Activated CD8-positive, alpha-beta T cell treated with anti-CD3 and anti-CD28 coated beads for 36 hours (primary cell): ENCODE results near the gene MYBPH. TPM values are rescaled to one million over a fixed set of nuclear protein-coding genes. Genes with fewer than 3 reads are reported as not detected.

Experiments used
- ATAC-seq: fragments of 200-7000 bp; cut with Tn5 transposase; one replicate; pipeline ENCODE4 v1.10.0; 2021; ENCODE audit warnings: mild to moderate bottlenecking, moderate library complexity
- CTCF ChIA-PET: fragments of 350-600 bp; sonication (Branson Sonifier 250); formaldehyde crosslinking; loops from one replicate; lab custom pipeline; 2021; ENCODE audit warnings: antibody characterized with exemption; lab: Charles Lee
- POLR2A ChIA-PET: fragments of 350-600 bp; sonication (Branson Sonifier 250); formaldehyde crosslinking; loops from one replicate; lab custom pipeline; 2021; ENCODE audit warnings: antibody characterized with exemption; lab: Charles Lee
- DNase-seq: peaks from one replicate; pipeline ENCODE4 v3.0.0-alpha.2; 2020
- H3K27ac Mint-ChIP-seq: one replicate; pipeline ENCODE4 v1.8.0; 2021; ENCODE audit warnings: mild to moderate bottlenecking, mixed read lengths
- H3K27me3 Mint-ChIP-seq: one replicate; pipeline ENCODE4 v1.8.0; 2021; ENCODE audit warnings: mixed read lengths
- H3K36me3 Mint-ChIP-seq: one replicate; pipeline ENCODE4 v1.8.0; 2021; ENCODE audit warnings: low read depth, mixed read lengths
- H3K4me1 Mint-ChIP-seq: one replicate; pipeline ENCODE4 v1.8.0; 2021; ENCODE audit warnings: low read depth, mixed read lengths
- H3K4me3 Mint-ChIP-seq: one replicate; pipeline ENCODE4 v1.8.0; 2021; ENCODE audit warnings: mild to moderate bottlenecking, moderate library complexity, mixed read lengths
- H3K9me3 Mint-ChIP-seq: one replicate; pipeline ENCODE4 v1.8.0; 2021; ENCODE audit warnings: mixed read lengths
- intact Hi-C: fragments of 100-400 bp; cut with micrococcal nuclease; formaldehyde crosslinking; loops from one replicate; pipeline ENCODE4 v1.10.0; 2022
- total RNA-seq, 2 experiments: library from RNA; stranded (reverse); gene quantifications; one replicate each; pipeline ENCODE4 v1.2.3, GENCODE V29; 2021
- TF ChIP-seq, protein P1 (sequence below): fragments of 200-600 bp; IDR thresholded peaks from one replicate; pipeline ENCODE4 v1.8.0; 2022; ENCODE audit warnings: antibody characterized with exemption, mild to moderate bottlenecking

Gene MYBPH
- total RNA-seq, 2 experiments from 2014 or later = not detected

DNA sequence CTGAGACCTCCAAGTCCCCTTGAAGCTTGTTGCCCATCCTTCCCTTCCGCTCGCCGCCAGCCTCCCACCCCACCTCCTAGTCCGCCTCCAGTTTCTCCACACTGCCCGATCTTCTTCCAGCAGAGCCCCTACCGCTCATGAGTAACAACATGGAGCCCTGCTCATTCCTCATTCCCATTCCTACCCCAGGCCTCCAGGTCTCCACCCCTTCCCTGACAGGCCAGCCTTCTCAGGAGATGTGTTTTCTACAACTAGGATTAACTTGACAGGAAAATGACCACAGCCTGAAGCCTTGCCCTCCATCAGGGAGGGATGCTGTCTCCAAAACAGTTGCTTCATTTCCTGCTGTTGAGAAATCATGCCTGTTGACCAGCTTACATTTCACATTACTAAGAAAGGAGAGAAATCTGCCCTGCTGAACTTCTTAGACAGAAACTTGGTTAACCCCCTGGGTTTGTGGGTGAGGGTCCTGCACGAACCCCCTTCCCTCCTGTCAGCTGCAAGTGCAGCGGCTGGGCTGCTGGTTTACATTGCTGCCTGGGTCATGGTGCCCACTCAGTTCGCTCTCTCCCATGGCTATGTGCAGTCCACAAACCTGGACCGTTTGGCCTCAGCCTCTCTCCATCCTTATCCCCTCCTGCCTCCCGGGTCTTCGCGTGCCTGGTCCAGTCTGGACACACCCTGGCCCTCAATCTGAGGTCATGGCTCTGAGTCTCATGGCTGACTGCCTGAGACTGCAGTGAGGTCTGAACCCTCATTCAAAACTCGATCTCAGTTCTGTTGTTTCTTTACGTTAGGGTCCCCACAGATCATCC, 27.0 kb upstream of the MYBPH start:
- Mint-ChIP-seq H3K27ac (no peak overlapping the region), H3K27me3 (no peaks in the 10 kb centered on the region), H3K9me3 (no peaks in the 10 kb centered on the region), H3K36me3 (no peaks in the 10 kb centered on the region), H3K4me1 (no peaks in the 10 kb centered on the region), H3K4me3 (no peak overlapping the region)
- intact Hi-C loops = no loop called here
- TF ChIP-seq, protein P1, sequence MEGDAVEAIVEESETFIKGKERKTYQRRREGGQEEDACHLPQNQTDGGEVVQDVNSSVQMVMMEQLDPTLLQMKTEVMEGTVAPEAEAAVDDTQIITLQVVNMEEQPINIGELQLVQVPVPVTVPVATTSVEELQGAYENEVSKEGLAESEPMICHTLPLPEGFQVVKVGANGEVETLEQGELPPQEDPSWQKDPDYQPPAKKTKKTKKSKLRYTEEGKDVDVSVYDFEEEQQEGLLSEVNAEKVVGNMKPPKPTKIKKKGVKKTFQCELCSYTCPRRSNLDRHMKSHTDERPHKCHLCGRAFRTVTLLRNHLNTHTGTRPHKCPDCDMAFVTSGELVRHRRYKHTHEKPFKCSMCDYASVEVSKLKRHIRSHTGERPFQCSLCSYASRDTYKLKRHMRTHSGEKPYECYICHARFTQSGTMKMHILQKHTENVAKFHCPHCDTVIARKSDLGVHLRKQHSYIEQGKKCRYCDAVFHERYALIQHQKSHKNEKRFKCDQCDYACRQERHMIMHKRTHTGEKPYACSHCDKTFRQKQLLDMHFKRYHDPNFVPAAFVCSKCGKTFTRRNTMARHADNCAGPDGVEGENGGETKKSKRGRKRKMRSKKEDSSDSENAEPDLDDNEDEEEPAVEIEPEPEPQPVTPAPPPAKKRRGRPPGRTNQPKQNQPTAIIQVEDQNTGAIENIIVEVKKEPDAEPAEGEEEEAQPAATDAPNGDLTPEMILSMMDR = no peak
- ChIA-PET CTCF (interaction anchor here (1.0 to 3.5 kb wide), 3 partner anchors 14 to 84 kb away, joined by 3 to 23 read pairs (median 5); no protein-coding TSS in a partner anchor), POLR2A (no interaction called here)
- ATAC-seq (no peak), DNase-seq (no peak)

DNA sequence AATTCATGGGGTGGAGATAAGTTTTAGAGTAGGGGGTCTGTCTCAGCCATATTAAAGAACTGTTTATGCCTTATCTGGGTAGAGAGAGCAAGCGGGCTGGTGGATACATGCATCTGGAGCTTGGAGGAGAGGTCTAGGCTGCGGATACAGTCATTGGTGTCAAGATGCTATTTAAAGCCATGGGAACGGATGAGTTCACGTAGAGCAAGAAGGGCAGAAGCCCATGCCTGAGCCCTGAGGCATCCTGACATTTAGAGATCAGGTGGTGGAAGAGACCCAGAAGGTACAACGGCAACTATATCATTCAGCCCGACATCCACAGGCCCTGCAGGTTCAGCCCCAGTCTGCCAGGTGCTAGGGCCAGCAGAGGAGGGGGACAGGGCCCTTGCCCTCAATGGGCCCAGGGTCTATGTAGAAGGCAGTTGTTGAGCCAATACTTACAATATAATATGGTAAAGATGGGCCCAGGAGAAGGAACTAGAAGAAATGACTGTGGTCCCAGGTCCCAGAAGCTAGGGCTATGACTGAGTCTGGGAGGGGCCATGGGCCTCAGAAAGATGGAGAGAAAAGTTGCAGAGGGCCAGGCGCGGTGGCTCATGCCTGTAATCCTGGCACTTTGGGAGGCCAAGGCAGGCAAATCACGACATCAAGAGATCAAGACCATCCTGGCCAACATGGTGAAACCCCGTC, 26.0 kb upstream of the MYBPH start:
- POLR2A ChIA-PET = no interaction called here
- CTCF ChIA-PET = interaction anchor here (1.4 to 3.5 kb wide), 2 partner anchors 15 to 83 kb away, joined by 3 to 23 read pairs; no protein-coding TSS in a partner anchor
- intact Hi-C loops = no loop called here
- Mint-ChIP-seq H3K4me1 (no peaks in the 10 kb centered on the region), H3K27me3 (no peaks in the 10 kb centered on the region), H3K36me3 (no peaks in the 10 kb centered on the region), H3K4me3 (no peak overlapping the region), H3K9me3 (no peaks in the 10 kb centered on the region), H3K27ac (no peak overlapping the region)
- TF ChIP-seq, protein P1 = no peak
- DNase-seq (no peak), ATAC-seq (no peak)

DNA sequence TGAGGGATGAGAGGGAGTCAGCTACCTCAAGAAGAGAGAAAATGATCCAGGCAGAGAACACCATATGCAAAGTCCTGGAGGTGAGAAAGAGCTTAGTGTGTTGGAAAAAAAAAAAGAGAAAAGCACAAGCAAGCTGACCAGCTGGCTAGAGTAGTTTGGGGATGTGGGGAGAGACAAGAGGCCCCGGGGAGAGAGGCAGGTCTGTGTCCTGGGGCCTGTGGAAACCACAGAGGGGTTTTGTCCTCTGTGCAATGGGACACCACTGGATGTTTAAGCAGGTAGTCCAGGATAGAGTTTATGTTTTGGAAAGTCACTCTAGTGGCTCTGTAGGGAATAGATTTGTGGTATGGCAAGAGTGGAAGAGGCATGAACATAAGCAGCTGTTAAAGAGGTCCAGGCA, 25.3 kb upstream of the MYBPH start:
- H3K36me3 Mint-ChIP-seq = no peaks in the 10 kb centered on the region
- intact Hi-C loops = no loop called here
- TF ChIP-seq, protein P1 = no peak
- ATAC-seq = no peak
- no peak for DNase-seq
- POLR2A ChIA-PET = no interaction called here
- no peaks in the 10 kb centered on the region for H3K27me3 Mint-ChIP-seq
- no peak overlapping the region for H3K4me3 Mint-ChIP-seq
- no peaks in the 10 kb centered on the region for H3K4me1 Mint-ChIP-seq
- H3K9me3 Mint-ChIP-seq = no peaks in the 10 kb centered on the region
- CTCF ChIA-PET = interaction anchor here (1.3 to 3.5 kb wide), 2 partner anchors 16 to 28 kb away, joined by 3 to 23 read pairs; no protein-coding TSS in a partner anchor
- H3K27ac Mint-ChIP-seq = no peak overlapping the region

DNA sequence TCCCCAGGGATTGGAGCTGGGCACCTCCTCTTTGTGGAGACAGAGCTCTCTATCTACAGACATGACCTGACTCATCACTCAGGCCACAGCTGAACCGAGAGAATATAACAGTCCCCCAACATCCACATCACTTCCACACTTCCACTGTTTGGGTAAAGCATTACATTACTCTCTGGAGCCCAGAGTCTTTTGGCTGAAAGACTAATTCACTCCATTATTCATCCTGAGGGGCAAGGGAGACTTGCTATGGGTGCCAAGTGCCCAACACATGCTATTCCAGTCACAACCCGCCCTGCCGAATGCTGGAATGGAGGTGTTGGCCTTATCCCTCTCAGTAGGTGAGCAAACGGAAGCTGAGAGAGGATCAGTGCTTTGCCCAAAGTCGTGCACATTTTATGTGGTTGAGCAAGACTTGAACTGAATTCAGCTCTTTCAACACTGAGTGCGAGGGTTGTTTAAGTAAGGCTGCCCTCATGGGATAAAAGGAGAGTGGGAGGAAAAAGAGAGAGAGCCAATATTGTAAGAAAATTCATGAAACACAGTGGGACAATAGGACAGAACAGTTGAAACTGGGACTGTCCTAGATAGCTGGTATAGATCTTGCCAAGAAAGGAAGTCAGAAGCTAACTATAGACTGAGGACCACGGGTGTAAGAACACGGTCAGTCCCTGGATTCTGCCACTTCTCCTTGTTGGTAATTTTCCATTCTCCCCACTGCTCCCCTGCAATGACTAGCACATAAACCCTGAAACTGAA, 24.4 kb upstream of the MYBPH start:
- H3K27ac Mint-ChIP-seq = no peak overlapping the region
- POLR2A ChIA-PET = no interaction called here

More for the DNA sequence above, 24.4 kb upstream of the MYBPH start:
- CTCF ChIA-PET = interaction anchor here (0.6 to 2.4 kb wide), 6 partner anchors 12 to 160 kb away, joined by 3 to 7 read pairs (median 4); no protein-coding TSS in a partner anchor
- H3K4me1 Mint-ChIP-seq = no peaks in the 10 kb centered on the region
- no peaks in the 10 kb centered on the region for H3K36me3 Mint-ChIP-seq
- ATAC-seq (no peak), DNase-seq (no peak)
- TF ChIP-seq, protein P1 = no peak
- H3K4me3 Mint-ChIP-seq = no peak overlapping the region
- no peaks in the 10 kb centered on the region for H3K27me3 Mint-ChIP-seq
- intact Hi-C loops = no loop called here
- no peaks in the 10 kb centered on the region for H3K9me3 Mint-ChIP-seq
